ENCODE measurements around the gene RBMS3. TPM values are rescaled to one million over a fixed set of nuclear protein-coding genes. Genes with fewer than 3 reads are reported as not detected.

Gene RBMS3
- total and polyA plus RNA-seq, 9 donors = 15.9 to 77.4 (median 25.9) TPM

- DNase-seq = peak; percentile 65
- Histone ChIP-seq H3K4me1 (ENCODE audit: control insufficient read depth, insufficient read depth, low read length) (peaks cover 10% of the 10 kb centered on the region), H3K9me3 (replicated peaks; ENCODE audit: control insufficient read depth, low read depth, low read length) (no peaks in the 10 kb centered on the region), H3K4me3 (ENCODE audit: low read length) (peak overlapping the region; percentile 73), H3K36me3 (ENCODE audit: control insufficient read depth, insufficient read depth, low read length) (no peaks in the 10 kb centered on the region), H3K27ac (ENCODE audit: low read length) (peak overlapping the region; percentile 97), H3K27me3 (ENCODE audit: control insufficient read depth, insufficient read depth, low read length) (no peaks in the 10 kb centered on the region)
- WGBS (ENCODE audit: insufficient coverage) = 25% methylated on average over 1 of the region's 4 CpGs
Measured at GRCh38 chr3:29283231-29284119, 2.6 kb downstream of the RBMS3 start.

- Histone ChIP-seq H3K9me3 (replicated peaks; ENCODE audit: control insufficient read depth, low read depth, low read length) (no peaks in the 10 kb centered on the region), H3K4me3 (ENCODE audit: low read length) (peak overlapping the region; percentile 73), H3K27ac (ENCODE audit: low read length) (peak overlapping the region; percentile 97), H3K36me3 (ENCODE audit: control insufficient read depth, insufficient read depth, low read length) (no peaks in the 10 kb centered on the region), H3K4me1 (ENCODE audit: control insufficient read depth, insufficient read depth, low read length) (peaks cover 8% of the 10 kb centered on the region), H3K27me3 (ENCODE audit: control insufficient read depth, insufficient read depth, low read length) (no peaks in the 10 kb centered on the region)
- peak; percentile 62 for DNase-seq
- no CpG with 5 or more reads among the region's 2 CpGs for WGBS (ENCODE audit: insufficient coverage)
Measured at GRCh38 chr3:29284497-29284896, 3.6 kb downstream of the RBMS3 start.

DNA sequence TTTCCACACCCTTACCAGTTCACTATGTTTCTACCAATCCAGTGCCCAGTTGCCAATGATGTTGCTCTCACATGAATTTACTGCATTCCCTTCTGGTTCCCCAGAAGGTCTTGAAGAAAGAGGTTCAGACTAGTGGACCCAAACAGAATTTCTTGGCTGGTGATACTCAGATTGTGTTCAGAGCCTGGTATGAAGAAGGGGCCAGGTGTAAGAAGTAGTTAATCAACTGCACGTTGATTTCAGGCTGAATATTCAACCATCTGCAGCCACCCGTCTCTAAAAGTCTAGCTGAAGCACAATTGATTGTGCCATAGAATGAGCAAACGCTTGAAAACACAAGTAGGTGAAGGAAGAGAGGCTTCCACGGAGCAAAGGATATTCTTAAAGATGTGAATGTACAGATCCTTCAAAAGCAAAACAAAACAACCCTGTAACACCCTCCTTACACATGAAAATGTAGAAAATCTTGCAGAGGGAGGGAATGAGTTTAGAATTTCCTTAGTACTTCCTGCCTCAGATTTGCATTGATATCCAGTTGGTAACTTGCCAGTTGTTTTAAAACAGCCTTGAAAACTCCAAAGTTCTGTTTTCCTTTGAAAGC is 4.7 kb downstream of the RBMS3 start:
- peak overlapping the region; percentile 34 for H3K4me3 ChIP-seq (ENCODE audit: low read length)
- H3K27me3 ChIP-seq (ENCODE audit: control insufficient read depth, insufficient read depth, low read length) = no peaks in the 10 kb centered on the region
- H3K9me3 ChIP-seq (replicated peaks; ENCODE audit: control insufficient read depth, low read depth, low read length) = no peaks in the 10 kb centered on the region
- no CpG with 5 or more reads among the region's 4 CpGs for WGBS (ENCODE audit: insufficient coverage)
- H3K36me3 ChIP-seq (ENCODE audit: control insufficient read depth, insufficient read depth, low read length) = no peaks in the 10 kb centered on the region
- H3K27ac ChIP-seq (ENCODE audit: low read length) = peak overlapping the region; percentile 93
- H3K4me1 ChIP-seq (ENCODE audit: control insufficient read depth, insufficient read depth, low read length) = peaks cover 3% of the 10 kb centered on the region
- peak; percentile 86 for DNase-seq

DNA sequence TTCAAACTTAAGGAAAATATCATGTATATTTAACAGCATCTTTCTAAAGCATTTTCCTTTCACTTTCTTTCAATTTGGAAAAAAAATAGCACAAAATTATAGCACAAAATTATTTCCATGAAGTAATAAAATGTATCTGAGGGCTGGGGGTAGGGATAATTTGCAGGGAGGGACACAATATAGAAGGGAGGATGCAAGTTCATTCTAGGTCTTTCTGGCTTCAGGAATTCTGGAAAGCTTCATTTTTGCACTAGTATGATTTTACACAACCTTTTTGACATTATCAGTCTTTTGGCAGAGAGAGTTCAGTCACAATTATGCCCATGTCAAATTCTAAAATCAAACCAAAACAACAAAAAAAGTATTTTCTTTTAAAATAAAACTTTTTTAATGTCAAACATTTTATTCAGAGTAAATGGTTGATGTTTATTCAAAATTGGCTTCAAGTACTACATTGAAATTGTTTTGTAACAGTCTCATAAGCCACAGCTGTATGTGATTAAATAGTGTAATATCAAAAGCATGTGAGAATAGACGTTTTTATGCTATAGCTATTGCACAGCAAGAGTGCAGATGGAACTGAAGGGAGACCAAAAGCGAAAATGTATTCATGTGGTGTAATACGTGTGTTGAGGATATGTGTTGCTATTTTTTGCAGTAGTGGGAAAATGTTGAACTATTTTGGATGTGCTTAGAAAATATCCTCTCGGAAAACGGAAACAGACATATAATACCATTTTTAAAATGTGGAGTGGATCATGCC is 5.8 kb downstream of the RBMS3 start:
- Histone ChIP-seq H3K4me3 (ENCODE audit: low read length) (peak overlapping the region; percentile 1), H3K9me3 (replicated peaks; ENCODE audit: control insufficient read depth, low read depth, low read length) (no peaks in the 10 kb centered on the region), H3K27ac (ENCODE audit: low read length) (peak overlapping the region; percentile 93), H3K4me1 (ENCODE audit: control insufficient read depth, insufficient read depth, low read length) (peaks cover 5% of the 10 kb centered on the region), H3K36me3 (ENCODE audit: control insufficient read depth, insufficient read depth, low read length) (peaks cover under 1% of the 10 kb centered on the region), H3K27me3 (ENCODE audit: control insufficient read depth, insufficient read depth, low read length) (no peaks in the 10 kb centered on the region)
- WGBS (ENCODE audit: insufficient coverage) = 29% methylated on average over 1 of the region's 5 CpGs
- DNase-seq = peak; percentile 97

GRCh38 chr3:29290596-29290995 is 9.7 kb downstream of the RBMS3 start:
- Histone ChIP-seq H3K4me1 (ENCODE audit: control insufficient read depth, insufficient read depth, low read length) (peaks cover 5% of the 10 kb centered on the region), H3K9me3 (replicated peaks; ENCODE audit: control insufficient read depth, low read depth, low read length) (no peaks in the 10 kb centered on the region), H3K27ac (ENCODE audit: low read length) (no peak overlapping the region), H3K36me3 (ENCODE audit: control insufficient read depth, insufficient read depth, low read length) (peaks cover 4% of the 10 kb centered on the region), H3K4me3 (ENCODE audit: low read length) (no peak overlapping the region), H3K27me3 (ENCODE audit: control insufficient read depth, insufficient read depth, low read length) (no peaks in the 10 kb centered on the region)
- no CpG with 5 or more reads among the region's 2 CpGs for WGBS (ENCODE audit: insufficient coverage)
- DNase-seq = peak; percentile 56

- Histone ChIP-seq H3K4me3 (ENCODE audit: low read length) (no peak overlapping the region), H3K36me3 (ENCODE audit: control insufficient read depth, insufficient read depth, low read length) (peaks cover 4% of the 10 kb centered on the region), H3K27ac (ENCODE audit: low read length) (no peak overlapping the region), H3K9me3 (replicated peaks; ENCODE audit: control insufficient read depth, low read depth, low read length) (no peaks in the 10 kb centered on the region), H3K27me3 (ENCODE audit: control insufficient read depth, insufficient read depth, low read length) (no peaks in the 10 kb centered on the region), H3K4me1 (ENCODE audit: control insufficient read depth, insufficient read depth, low read length) (peaks cover 5% of the 10 kb centered on the region)
- WGBS (ENCODE audit: insufficient coverage) = 86% methylated on average over 1 of the region's 4 CpGs
- peak; percentile 71 for DNase-seq
Measured at GRCh38 chr3:29291260-29291981, 10.6 kb downstream of the RBMS3 start.

DNA sequence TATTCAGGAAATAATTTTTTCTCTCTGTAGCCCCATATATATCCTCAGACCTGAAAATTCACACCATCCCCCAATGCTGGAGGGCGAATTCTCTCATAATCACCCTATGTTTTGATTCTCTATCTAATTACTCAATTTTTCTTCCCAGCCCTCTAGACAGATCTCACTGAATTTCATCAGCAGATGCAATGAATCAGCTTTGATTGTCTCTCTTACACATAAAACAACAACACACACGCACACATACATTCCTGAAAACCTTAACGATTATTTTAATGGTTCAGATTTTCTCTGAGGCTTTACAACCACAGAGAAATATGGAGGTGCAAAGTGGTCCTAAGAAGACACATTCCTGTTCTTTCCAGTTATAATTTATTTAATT is 11.1 kb downstream of the RBMS3 start:
- Histone ChIP-seq H3K36me3 (ENCODE audit: control insufficient read depth, insufficient read depth, low read length) (peaks cover 4% of the 10 kb centered on the region), H3K27me3 (ENCODE audit: control insufficient read depth, insufficient read depth, low read length) (no peaks in the 10 kb centered on the region), H3K4me1 (ENCODE audit: control insufficient read depth, insufficient read depth, low read length) (peaks cover 5% of the 10 kb centered on the region), H3K4me3 (ENCODE audit: low read length) (no peak overlapping the region), H3K9me3 (replicated peaks; ENCODE audit: control insufficient read depth, low read depth, low read length) (no peaks in the 10 kb centered on the region), H3K27ac (ENCODE audit: low read length) (no peak overlapping the region)
- DNase-seq = no peak
- WGBS (ENCODE audit: insufficient coverage) = 91% methylated on average over 1 of the region's 3 CpGs

DNA sequence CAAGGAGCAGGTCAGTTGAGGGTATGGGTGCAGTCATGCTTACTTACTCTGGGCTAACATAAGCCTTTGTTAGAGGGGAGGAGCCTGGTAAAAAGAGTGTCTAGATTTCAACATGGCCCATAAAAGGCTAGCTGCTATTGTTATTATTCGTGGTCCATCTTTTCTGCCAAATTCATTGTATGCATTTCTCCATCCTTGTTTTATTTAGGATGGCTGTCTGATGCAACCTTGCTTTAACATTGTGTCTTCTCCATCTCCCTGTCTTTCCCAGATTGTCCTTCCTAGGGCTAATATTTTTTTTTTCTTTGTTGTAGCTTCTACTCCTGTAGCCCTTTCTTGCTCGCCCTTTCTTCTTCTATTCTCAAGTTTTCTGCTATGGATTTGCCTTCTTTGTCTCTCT is 12.6 kb downstream of the RBMS3 start:
- no CpG with 5 or more reads among the region's 2 CpGs for WGBS (ENCODE audit: insufficient coverage)
- peaks cover 2% of the 10 kb centered on the region for H3K4me1 ChIP-seq (ENCODE audit: control insufficient read depth, insufficient read depth, low read length)
- H3K4me3 ChIP-seq (ENCODE audit: low read length) = no peak overlapping the region
- H3K27me3 ChIP-seq (ENCODE audit: control insufficient read depth, insufficient read depth, low read length) = no peaks in the 10 kb centered on the region
- DNase-seq = no peak
- no peak overlapping the region for H3K27ac ChIP-seq (ENCODE audit: low read length)
- peaks cover 4% of the 10 kb centered on the region for H3K36me3 ChIP-seq (ENCODE audit: control insufficient read depth, insufficient read depth, low read length)
- no peaks in the 10 kb centered on the region for H3K9me3 ChIP-seq (replicated peaks; ENCODE audit: control insufficient read depth, low read depth, low read length)

- H3K27me3 ChIP-seq (ENCODE audit: control insufficient read depth, insufficient read depth, low read length) = no peaks in the 10 kb centered on the region
- no peak overlapping the region for H3K4me3 ChIP-seq (ENCODE audit: low read length)
- H3K4me1 ChIP-seq (ENCODE audit: control insufficient read depth, insufficient read depth, low read length) = no peaks in the 10 kb centered on the region
- WGBS (ENCODE audit: insufficient coverage) = no CpG with 5 or more reads among the region's 1 CpG
- no peak for DNase-seq
- no peaks in the 10 kb centered on the region for H3K9me3 ChIP-seq (replicated peaks; ENCODE audit: control insufficient read depth, low read depth, low read length)
- no peak overlapping the region for H3K27ac ChIP-seq (ENCODE audit: low read length)
- H3K36me3 ChIP-seq (ENCODE audit: control insufficient read depth, insufficient read depth, low read length) = no peaks in the 10 kb centered on the region
Measured at GRCh38 chr3:29297998-29298397, 17.1 kb downstream of the RBMS3 start.
